Thoracic aorta (tissue), 2 donors: Measurements from ENCODE around the gene VASP. TPM values are rescaled to one million over a fixed set of nuclear protein-coding genes. Genes with fewer than 3 reads are reported as not detected.

Source experiments
- ATAC-seq: fragments of 150-250 bp; one replicate; pipeline ENCODE4 v1.8.0; 2017; ENCODE audit warnings: low read depth; ENCODE audit not compliant: insufficient number of reproducible peaks, low FRiP score
- DNase-seq: peaks from one replicate; pipeline ENCODE4 v3.0.0-alpha.2; 2020; ENCODE audit warnings: low spot score
- H3K27ac ChIP-seq, 2 donors: fragments of 200-600 bp; sonication (generic); 1 replicate in 1 of 2; 2 replicates in 1 of 2; pipeline ENCODE4 v1.5.1; 2016; ENCODE audit warnings: mild to moderate bottlenecking in 2 of 2, moderate library complexity in 2 of 2
- H3K27me3 ChIP-seq: fragments of 200-600 bp; sonication (generic); replicated peaks from 2 replicates; pipeline ENCODE4 v1.6.0; 2016; ENCODE audit warnings: mild to moderate bottlenecking; ENCODE audit not compliant: insufficient read depth
- H3K36me3 ChIP-seq: fragments of 200-600 bp; sonication (generic); one replicate; pipeline ENCODE4 v1.5.1; 2016
- H3K4me1 ChIP-seq, 2 donors: fragments of 200-600 bp; sonication (generic); 1 replicate in 1 of 2; 2 replicates in 1 of 2; pipeline versions ENCODE4 v1.5.1 to v1.6.0; 2016; ENCODE audit warnings: low read depth in 2 of 2, mild to moderate bottlenecking in 1 of 2; ENCODE audit not compliant: control insufficient read depth in 1 of 2
- H3K4me3 ChIP-seq: fragments of 200-600 bp; sonication (generic); 2 replicates; pipeline ENCODE4 v1.5.1; 2016; ENCODE audit warnings: mild to moderate bottlenecking
- H3K9me3 ChIP-seq: fragments of 200-600 bp; sonication (generic); 2 replicates; pipeline ENCODE4 v1.5.1; 2016
- CTCF ChIP-seq: fragments of 200-600 bp; sonication (generic); IDR thresholded peaks from one replicate; pipeline ENCODE4 v1.5.1; 2019; ENCODE audit warnings: antibody characterized with exemption
- total RNA-seq, 2 donors: library from RNA; depleted of rRNA; stranded (reverse); fragments of >200 nt; gene quantifications; one replicate each; pipeline versions ENCODE4 v1.1.0 to v1.2.3, GENCODE V29; 2016

The VASP gene
- total RNA-seq, 2 donors from 2014 or later = 208 to 287 TPM

- H3K9me3 ChIP-seq = no peaks in the 10 kb centered on the region
- peaks cover 7 to 25% of the 10 kb centered on the region in 2 donors for H3K4me1 ChIP-seq
- H3K36me3 ChIP-seq = no peaks in the 10 kb centered on the region
- H3K27me3 ChIP-seq = no peaks in the 10 kb centered on the region
- DNase-seq (no peak), ATAC-seq (no peak)
- H3K27ac ChIP-seq = no peak overlapping the region
- no peak overlapping the region for H3K4me3 ChIP-seq
- no peak for TF ChIP-seq CTCF
These were observed 35.2 kb upstream of the VASP start for GRCh38 chr19:45471931-45472562.

- no peak for ATAC-seq
- Histone ChIP-seq H3K27ac (no peak overlapping the region), H3K4me1 (peaks cover 5 to 26% of the 10 kb centered on the region in 2 donors), H3K4me3 (no peak overlapping the region), H3K9me3 (no peaks in the 10 kb centered on the region), H3K36me3 (no peaks in the 10 kb centered on the region), H3K27me3 (no peaks in the 10 kb centered on the region)
- DNase-seq = no peak
- TF ChIP-seq CTCF = no peak
These were observed 34.5 kb upstream of the VASP start for GRCh38 chr19:45472563-45473366.

GRCh38 chr19:45473367-45473681 lies 34.0 kb upstream of the VASP start:
- Histone ChIP-seq H3K4me1 (peaks cover 5 to 25% of the 10 kb centered on the region in 2 donors), H3K27ac (no peak overlapping the region), H3K36me3 (no peaks in the 10 kb centered on the region), H3K9me3 (no peaks in the 10 kb centered on the region), H3K4me3 (no peak overlapping the region), H3K27me3 (no peaks in the 10 kb centered on the region)
- TF ChIP-seq CTCF = no peak
- DNase-seq (no peak), ATAC-seq (no peak)

- TF ChIP-seq CTCF = no peak
- Histone ChIP-seq H3K4me1 (peaks cover 5 to 20% of the 10 kb centered on the region in 2 donors), H3K27ac (no peak overlapping the region), H3K27me3 (no peaks in the 10 kb centered on the region), H3K9me3 (no peaks in the 10 kb centered on the region), H3K4me3 (no peak overlapping the region), H3K36me3 (no peaks in the 10 kb centered on the region)
- ATAC-seq = no peak
- DNase-seq = no peak
These were observed 33.3 kb upstream of the VASP start for GRCh38 chr19:45473682-45474605.
